HCT116 (cell line): ENCODE results near the gene EOLA2. TPM values are rescaled to one million over a fixed set of nuclear protein-coding genes. Genes with fewer than 3 reads are reported as not detected.

ENCODE experiments used
- ATAC-seq: fragments of 200-7000 bp; cut with Tn5 transposase; 2 replicates; pipeline ENCODE4 v1.9.1; 2020; ENCODE audit warnings: mild to moderate bottlenecking, moderate library complexity
- BruUV-seq: library from RNA; stranded (reverse); fragments of 400-500 nt; replicated peaks from 2 replicates; lab custom pipeline; 2021; lab: Mats Ljungman, UMichigan
- CTCF ChIA-PET: fragments of 300-600 bp; sonication (Branson Sonifier 250); formaldehyde crosslinking; loops from one replicate; lab custom pipeline; 2021; ENCODE audit warnings: antibody characterized with exemption; lab: Charles Lee
- POLR2A ChIA-PET: fragments of 300-600, 350-600 bp; sonication (Branson Sonifier 250); formaldehyde crosslinking; loops from one replicate; lab custom pipeline; 2021; ENCODE audit warnings: antibody characterized with exemption; lab: Charles Lee
- RAD21 ChIA-PET, 2 experiments: fragments of 300-600 bp; sonication (Branson Sonifier 250); formaldehyde crosslinking; loops; one replicate each; lab custom pipeline; 2023; ENCODE audit warnings: low total read pairs in 2 of 2; ENCODE audit not compliant: uncharacterized antibody in 2 of 2, unreplicated experiment in 2 of 2, low non-redundant PET in 1 of 2; lab: Charles Lee
- DNase-seq: peaks from one replicate; pipeline ENCODE4 v3.0.0-alpha.2; 2010; ENCODE audit warnings: low read depth, low spot score
- H2AFZ ChIP-seq: fragments of 200-600 bp; shearing (Covaris generic), sonication (generic); 2 replicates; pipeline ENCODE4 v1.6.1; 2017; ENCODE audit warnings: low read depth, mixed run types, mixed read lengths, antibody characterized with exemption, low read length; ENCODE audit not compliant: poor library complexity, severe bottlenecking
- H3K27ac ChIP-seq: 2 replicates; pipeline ENCODE4 v1.5.1; 2012; ENCODE audit warnings: low read depth, low read length
- H3K27me3 ChIP-seq: fragments of 200-600 bp; sonication (generic); 2 replicates; pipeline ENCODE4 v1.6.1; 2016; ENCODE audit warnings: mixed run types, low read length, mixed read lengths; ENCODE audit not compliant: insufficient read depth
- H3K36me3 ChIP-seq, 2 experiments: fragments of 200-500 bp in 1 of 2; fragments of 200-600 bp in 1 of 2; sonication (Bioruptor generic) in 1 of 2; sonication (generic) in 1 of 2; 2 replicates each; pipeline versions ENCODE4 v1.5.1 to v1.6.1; 2014 to 2016; ENCODE audit warnings: low read length in 2 of 2, inconsistent platforms in 1 of 2, mixed read lengths in 1 of 2, mixed run types in 1 of 2; ENCODE audit not compliant: insufficient read depth in 2 of 2, control insufficient read depth in 1 of 2
- H3K4me1 ChIP-seq, 2 experiments: fragments of 200-600 bp in 1 of 2; sonication (generic) in 1 of 2; 2 replicates each; pipeline versions ENCODE4 v1.5.1 to v1.6.1; 2012 to 2017; ENCODE audit warnings: low read length in 2 of 2, inconsistent platforms in 1 of 2, mild to moderate bottlenecking in 1 of 2, mixed read lengths in 1 of 2, mixed run types in 1 of 2, moderate library complexity in 1 of 2; ENCODE audit not compliant: insufficient read depth in 2 of 2, control insufficient read depth in 1 of 2
- H3K4me2 ChIP-seq: fragments of 200-600 bp; sonication (generic); 2 replicates; pipeline ENCODE4 v1.6.1; 2017; ENCODE audit warnings: mixed run types, low read length, mixed read lengths
- H3K4me3 ChIP-seq, 2 experiments: fragments of 200-600 bp in 1 of 2; sonication (generic) in 1 of 2; replicated peaks in 1 of 2; 2 replicates each; pipeline ENCODE4 v1.5.1; 2011 to 2016; ENCODE audit warnings: low read length in 2 of 2, control low read depth in 1 of 2, low read depth in 1 of 2, mild to moderate bottlenecking in 1 of 2, mixed read lengths in 1 of 2, mixed run types in 1 of 2
- H3K79me2 ChIP-seq: fragments of 200-600 bp; sonication (generic); 2 replicates; pipeline ENCODE4 v1.6.1; 2017; ENCODE audit warnings: mild to moderate bottlenecking, mixed run types, low read length, moderate library complexity, mixed read lengths; ENCODE audit not compliant: insufficient read depth
- H3K9ac ChIP-seq: fragments of 200-600 bp; sonication (generic); 2 replicates; pipeline ENCODE4 v1.6.1; 2016; ENCODE audit warnings: low read length, mixed read lengths
- H3K9me2 ChIP-seq: fragments of 200-600 bp; sonication (generic), shearing (Covaris generic); 2 replicates; pipeline ENCODE4 v1.6.1; 2017; ENCODE audit warnings: mixed run types, mild to moderate bottlenecking, moderate library complexity; ENCODE audit not compliant: insufficient read depth
- H3K9me3 ChIP-seq, 2 experiments: fragments of 200-500 bp in 1 of 2; fragments of 200-600 bp in 1 of 2; sonication (Bioruptor generic) in 1 of 2; sonication (generic) in 1 of 2; 2 replicates each; pipeline ENCODE4 v1.6.1; 2014 to 2017; ENCODE audit warnings: low read length in 2 of 2, mixed read lengths in 2 of 2, inconsistent platforms in 1 of 2, low read depth in 1 of 2, mild to moderate bottlenecking in 1 of 2, mixed run types in 1 of 2, moderate library complexity in 1 of 2; ENCODE audit not compliant: control insufficient read depth in 1 of 2, insufficient read depth in 1 of 2
- H4K20me1 ChIP-seq: fragments of 200-600 bp; sonication (generic), shearing (Covaris generic); 2 replicates; pipeline ENCODE4 v1.6.1; 2017; ENCODE audit warnings: mixed run types, mild to moderate bottlenecking, moderate library complexity; ENCODE audit not compliant: insufficient read depth
- CTCF ChIP-seq, 3 experiments: fragments of 200-600 bp in 1 of 3; sonication (generic) in 1 of 3; IDR thresholded peaks in 2 of 3; conservative IDR thresholded peaks in 1 of 3; 2 replicates each; pipeline ENCODE4 v1.5.1; 2012 to 2017; ENCODE audit warnings: low read depth in 2 of 3, low read length in 2 of 3, antibody characterized with exemption in 1 of 3, borderline replicate concordance in 1 of 3, control low read depth in 1 of 3, mild to moderate bottlenecking in 1 of 3, mixed read lengths in 1 of 3, mixed run types in 1 of 3, moderate library complexity in 1 of 3; ENCODE audit not compliant: insufficient read depth in 1 of 3
- EGR1 ChIP-seq: IDR thresholded peaks from 2 replicates; pipeline ENCODE4 v1.6.1; 2012; ENCODE audit warnings: low read depth
- FOSL1 ChIP-seq: IDR thresholded peaks from 2 replicates; pipeline ENCODE4 v1.6.1; 2012; ENCODE audit warnings: low read depth
- MAX ChIP-seq: IDR thresholded peaks from 2 replicates; pipeline ENCODE4 v1.6.1; 2012
- RAD21 ChIP-seq: IDR thresholded peaks from 2 replicates; pipeline ENCODE4 v1.6.1; 2012; ENCODE audit warnings: low read depth, mild to moderate bottlenecking
- REST ChIP-seq: IDR thresholded peaks from 2 replicates; pipeline ENCODE4 v1.6.1; 2012; ENCODE audit warnings: low read depth
- SP1 ChIP-seq: IDR thresholded peaks from 2 replicates; pipeline ENCODE4 v1.6.1; 2012; ENCODE audit warnings: low read depth
- SRF ChIP-seq: IDR thresholded peaks from 2 replicates; pipeline ENCODE4 v1.6.1; 2012; ENCODE audit warnings: low read depth
- TCF7L2 ChIP-seq: IDR thresholded peaks from 2 replicates; pipeline ENCODE4 v1.7.0; 2011; ENCODE audit warnings: borderline replicate concordance, inconsistent platforms; ENCODE audit not compliant: insufficient read depth, insufficient read length; ENCODE audit errors: extremely low read depth
- ZFX ChIP-seq: fragments of 450-650 bp; IDR thresholded peaks from 2 replicates; pipeline ENCODE4 v1.6.1; 2017
- ZNF274 ChIP-seq: fragments of 200-500 bp; sonication (Bioruptor generic); IDR thresholded peaks from 2 replicates; pipeline ENCODE4 v1.6.1; 2014; ENCODE audit warnings: mild to moderate bottlenecking, low read depth, low read length, inconsistent platforms
- intact Hi-C: fragments of 100-400 bp; cut with micrococcal nuclease; formaldehyde crosslinking; loops from 2 replicates; pipeline ENCODE4 v1.10.0; 2022
- total RNA-seq: library from RNA; stranded (reverse); gene quantifications from one replicate; pipeline ENCODE4 v1.2.1, GENCODE V29; 2021; ENCODE audit not compliant: unreplicated experiment

The EOLA2 gene
- total RNA-seq, 1 experiment from 2014 or later: 26.4 TPM

- Histone ChIP-seq H3K9me2 (no peaks in the 10 kb centered on the region), H3K4me2 (no peak overlapping the region), H3K79me2 (no peaks in the 10 kb centered on the region), H4K20me1 (no peaks in the 10 kb centered on the region), H3K9me3 (no peaks in the 10 kb centered on the region), H3K4me1 (no peaks in the 10 kb centered on the region), H3K4me3 (no peak overlapping the region), H3K27ac (no peak overlapping the region), H3K36me3 (no peaks in the 10 kb centered on the region), H2AFZ (no peak overlapping the region), H3K9ac (no peak overlapping the region), H3K27me3 (no peaks in the 10 kb centered on the region)
- TF ChIP-seq REST (no peak), SRF (no peak), ZNF274 (no peak), SP1 (no peak), ZFX (no peak), TCF7L2 (no peak), EGR1 (no peak), FOSL1 (no peak), RAD21 (no peak), CTCF (IDR thresholded peaks at IDR 0.05 in 2 of 3, conservative IDR thresholded peaks at IDR 0.05 in 1 of 3; ENCODE audit: borderline replicate concordance in 1 of 3, insufficient read depth in 1 of 3, low read depth in 2 of 3, low read length in 2 of 3) (no peak), MAX (no peak)
- intact Hi-C loops: loop anchor here (5.0 to 10.0 kb wide), 5 partner anchors 243 to 1914 kb away; partner anchors contain the start of gene MAMLD1
- RAD21 ChIA-PET: no interaction called here
- CTCF ChIA-PET: interaction anchor here (0.9 to 1.1 kb wide), 2 partner anchors 21 to 450 kb away, joined by 3 to 8 read pairs; no protein-coding TSS in a partner anchor
- DNase-seq (no peak), ATAC-seq (no peak)
- POLR2A ChIA-PET: no interaction called here
- no TSS peak for BruUV-seq
These were observed 23.3 kb upstream of the EOLA2 start for GRCh38 chrX:149961572-149961971.
